Activated CD4-positive, CD25-positive, alpha-beta regulatory T cell treated with anti-CD3 and anti-CD28 coated beads, Interleukin-2, amount 50 U/mL, for 24 hours (primary cell): ENCODE measurements around the gene CCNK.

Experiments used
- ATAC-seq, 2 donors: fragments of 150-1000 bp; cut with Tn5 transposase; one replicate each; pipeline ENCODE4 v1.10.0; 2021; ENCODE audit warnings: mild to moderate bottlenecking in 1 of 2, moderate library complexity in 1 of 2

Gene CCNK

DNA sequence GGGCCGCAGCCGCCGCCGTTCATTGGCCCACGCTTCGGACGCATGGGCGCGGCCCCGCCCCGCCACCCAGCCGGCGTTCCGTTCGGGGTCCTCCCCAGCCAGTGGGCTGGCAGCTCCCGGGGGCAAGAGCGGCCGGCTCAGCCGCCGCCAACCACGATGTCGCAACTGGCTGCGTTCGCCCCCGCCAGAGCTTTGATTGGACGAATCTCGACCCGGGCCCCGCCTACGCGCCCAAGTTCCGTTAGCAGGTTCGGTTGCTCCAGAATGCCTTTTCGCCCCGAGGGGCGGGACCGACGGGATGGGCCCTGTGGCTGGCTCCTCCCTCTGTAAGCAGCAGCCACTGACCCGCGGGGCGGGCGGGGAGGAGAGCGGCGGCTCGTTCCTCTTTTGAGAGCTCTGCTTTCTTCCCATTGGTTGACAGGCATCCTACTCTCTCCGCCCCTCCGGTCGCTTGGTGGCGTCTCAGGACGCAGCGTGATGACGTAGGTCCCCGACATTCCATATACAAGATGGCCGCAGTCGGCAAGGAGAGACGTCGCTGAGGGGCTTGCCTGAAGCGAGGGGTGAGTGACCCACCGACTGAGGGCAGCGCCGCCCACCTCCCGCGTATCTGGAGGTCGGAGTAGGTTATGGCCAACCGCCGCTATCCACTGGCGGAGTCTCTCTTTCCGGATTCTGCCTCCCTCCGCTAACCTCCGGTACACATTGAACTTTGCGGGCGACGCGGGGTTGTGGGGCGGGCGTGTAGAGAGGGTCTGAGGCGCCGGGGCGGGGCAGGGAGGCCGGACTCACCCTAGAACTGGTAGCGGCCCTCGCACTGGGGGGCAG, at the start of gene CCNK:
TSS of gene CCNK (plus strand) at position 493 of the 828 bp plus-strand sequence. CDS start 11,269 bp downstream, outside the sequence.
- peak; percentile 92 to 94 for ATAC-seq

- no peak for ATAC-seq
Observed at GRCh38 chr14:99431986-99432385, 49.2 kb upstream of the CCNK start.

DNA sequence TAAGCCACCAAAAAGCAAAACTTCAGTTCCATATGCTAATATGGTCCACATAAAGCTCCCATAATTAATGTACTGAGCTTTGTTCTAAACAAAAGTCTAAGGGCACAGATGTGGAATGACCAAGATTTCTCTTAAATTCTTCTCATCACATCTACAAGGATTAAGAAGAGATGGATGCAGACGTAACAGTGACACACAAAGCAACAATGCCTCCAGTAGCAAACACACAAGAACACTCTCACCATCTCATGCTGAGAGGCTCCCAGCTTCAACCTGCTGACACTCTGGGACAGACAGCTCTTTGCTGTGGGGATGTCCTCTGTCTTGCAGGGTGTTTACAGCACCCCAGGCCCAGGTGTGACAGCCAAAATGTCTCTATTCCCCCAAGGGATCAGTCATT, 48.7 kb upstream of the CCNK start:
- ATAC-seq, result no peak

- ATAC-seq, result no peak
Observed at GRCh38 chr14:99435327-99435726, 45.9 kb upstream of the CCNK start.

- ATAC-seq, result peak in 1 of 2 donors; percentile 38
Observed at GRCh38 chr14:99436247-99437180, 44.7 kb upstream of the CCNK start.

DNA sequence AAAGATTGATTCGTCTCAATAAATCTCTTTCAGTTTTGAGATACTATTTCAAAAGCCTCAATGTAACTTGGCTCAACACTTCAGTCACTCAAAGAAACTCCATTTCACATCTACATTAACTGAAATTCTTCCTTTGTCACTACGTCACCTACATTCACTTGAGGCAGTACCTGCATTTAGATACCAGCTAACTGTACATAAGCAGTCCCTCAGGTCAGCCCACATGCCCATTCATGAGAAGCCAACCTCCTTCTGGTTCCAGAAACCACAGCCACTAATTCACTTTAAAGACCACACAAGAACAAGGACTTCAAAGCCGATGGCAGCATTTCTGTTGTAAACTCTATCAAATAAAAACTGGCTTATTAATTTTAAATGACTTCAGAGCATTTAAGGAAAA, 43.5 kb upstream of the CCNK start:
- no peak for ATAC-seq

DNA sequence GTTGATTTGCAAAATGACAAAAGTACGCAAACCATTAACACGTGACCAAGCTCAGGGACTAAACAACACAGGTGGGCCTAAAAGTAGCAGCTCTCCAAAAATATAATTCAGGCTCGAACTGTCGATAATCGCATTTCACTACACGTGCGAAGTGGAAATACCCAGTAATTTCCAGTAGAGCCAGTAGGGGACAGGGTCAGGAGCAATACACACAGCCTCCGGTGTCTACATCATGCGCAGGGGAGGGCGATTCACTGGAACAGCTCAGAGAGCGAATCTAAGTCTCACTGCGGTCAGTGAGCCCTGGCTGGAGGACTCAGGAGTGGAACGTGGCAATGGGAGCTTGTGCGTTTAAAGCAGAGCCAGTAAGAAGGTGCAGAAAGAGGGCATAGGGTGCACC, 40.9 kb upstream of the CCNK start:
- ATAC-seq, result no peak

GRCh38 chr14:99441157-99441870, 39.9 kb upstream of the CCNK start:
- ATAC-seq, result no peak

- ATAC-seq, result no peak
Observed at GRCh38 chr14:99441918-99442317, 39.3 kb upstream of the CCNK start.

GRCh38 chr14:99445931-99446330, 35.3 kb upstream of the CCNK start:
- no peak for ATAC-seq

- no peak for ATAC-seq
Observed at GRCh38 chr14:99447739-99448138, 33.5 kb upstream of the CCNK start.

DNA sequence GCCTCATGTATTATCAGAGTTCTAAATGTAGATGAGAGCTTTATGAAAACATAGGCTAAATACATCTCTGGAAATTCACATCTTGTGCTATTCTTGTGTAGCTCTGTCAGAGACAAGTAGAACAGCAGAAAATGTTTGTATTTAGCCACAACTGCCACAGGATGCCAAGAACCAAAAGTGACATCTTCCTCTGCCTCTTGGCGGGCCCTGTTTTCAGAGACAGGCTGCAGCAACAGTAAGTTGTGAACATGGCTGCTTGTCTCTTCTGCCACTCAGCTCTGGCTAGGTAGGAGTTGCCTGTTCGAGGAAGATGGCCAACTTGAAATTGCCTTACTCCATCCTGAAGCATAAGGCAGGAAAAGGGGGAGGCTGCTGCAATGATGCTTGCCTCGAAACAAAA, 30.9 kb upstream of the CCNK start:
- no peak for ATAC-seq

GRCh38 chr14:99451234-99451633, 30.0 kb upstream of the CCNK start:
- ATAC-seq, result no peak

GRCh38 chr14:99452968-99453367, 28.2 kb upstream of the CCNK start:
- ATAC-seq, result no peak

DNA sequence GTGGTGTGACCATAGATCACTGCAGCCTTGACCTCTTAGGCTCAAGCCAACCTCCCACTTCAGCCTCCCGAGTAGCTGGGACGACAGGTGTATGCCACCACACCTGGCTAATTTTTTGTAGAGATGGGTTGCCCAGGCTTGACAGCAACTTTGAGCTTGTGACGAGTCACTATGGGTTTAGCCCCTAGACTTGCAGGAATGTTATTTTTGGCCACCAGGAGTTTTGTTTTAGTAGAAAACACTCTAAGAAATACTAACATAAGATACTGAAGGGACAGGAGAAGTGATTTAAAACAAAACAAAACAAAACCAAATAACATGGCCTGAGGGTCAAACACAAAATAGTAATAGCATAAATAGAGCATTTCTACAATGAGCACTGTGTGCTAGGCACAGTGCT, 27.0 kb upstream of the CCNK start:
- ATAC-seq, result no peak

DNA sequence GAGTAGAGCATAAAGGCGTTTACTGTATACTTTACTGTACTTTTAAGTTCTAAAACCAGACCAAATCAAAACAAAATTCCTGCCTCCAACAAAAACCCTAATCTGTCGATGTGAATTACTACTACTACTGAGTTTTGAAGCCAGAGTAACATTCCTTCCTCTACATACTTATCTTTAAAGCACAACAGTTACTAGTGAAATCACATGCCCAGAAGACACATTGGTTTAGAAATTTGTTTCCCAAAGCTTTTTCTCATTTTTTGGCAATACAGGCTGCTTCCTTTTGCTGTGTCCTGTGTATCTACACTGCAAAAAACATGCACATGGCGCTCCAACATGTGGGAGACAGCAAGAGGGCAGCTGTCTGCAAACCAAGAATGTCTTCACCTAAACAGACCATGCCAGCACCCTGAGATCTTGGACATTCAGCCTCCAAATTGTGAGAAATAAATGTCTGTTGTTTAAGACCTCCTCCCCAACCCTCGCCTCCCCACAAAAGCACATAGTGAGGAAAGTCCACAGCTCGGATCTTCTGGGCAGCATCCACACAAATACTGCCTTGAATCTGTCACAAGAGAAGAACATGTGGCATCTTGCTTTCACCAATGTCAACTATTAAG, 21.6 kb upstream of the CCNK start:
- ATAC-seq, result no peak

- no peak for ATAC-seq
Observed at GRCh38 chr14:99460793-99461192, 20.4 kb upstream of the CCNK start.

DNA sequence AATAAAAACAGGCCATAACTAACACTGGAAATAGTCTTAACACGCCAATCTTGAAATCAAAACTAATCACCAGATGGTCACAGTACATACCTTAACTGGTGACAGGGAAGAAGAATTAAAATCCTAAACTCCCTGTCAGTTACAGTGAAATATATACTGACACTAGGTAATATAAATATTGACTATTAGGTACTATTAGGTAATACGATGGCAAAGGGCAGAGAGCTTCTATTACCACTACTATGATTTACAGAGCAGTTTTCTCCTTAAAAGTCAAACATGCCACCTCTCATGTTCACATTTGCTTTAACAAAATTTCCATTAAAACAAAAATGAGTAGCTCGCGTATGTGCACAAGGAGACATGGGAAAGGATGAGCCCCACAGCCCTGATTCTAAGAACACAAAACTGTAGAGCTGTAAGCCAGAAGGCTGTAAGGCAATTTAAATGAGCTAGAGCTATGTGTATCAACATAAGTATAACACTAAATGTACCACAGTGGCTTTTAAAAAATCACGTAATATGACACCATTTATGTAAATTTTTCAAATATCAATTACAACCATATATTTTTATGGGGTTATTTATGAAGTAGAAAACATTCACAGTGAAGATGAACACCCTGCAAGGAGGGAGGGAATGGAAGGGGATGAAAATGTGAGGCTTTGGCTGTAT, 19.7 kb upstream of the CCNK start:
- ATAC-seq, result no peak

- ATAC-seq, result no peak
Observed at GRCh38 chr14:99462210-99462609, 19.0 kb upstream of the CCNK start.

DNA sequence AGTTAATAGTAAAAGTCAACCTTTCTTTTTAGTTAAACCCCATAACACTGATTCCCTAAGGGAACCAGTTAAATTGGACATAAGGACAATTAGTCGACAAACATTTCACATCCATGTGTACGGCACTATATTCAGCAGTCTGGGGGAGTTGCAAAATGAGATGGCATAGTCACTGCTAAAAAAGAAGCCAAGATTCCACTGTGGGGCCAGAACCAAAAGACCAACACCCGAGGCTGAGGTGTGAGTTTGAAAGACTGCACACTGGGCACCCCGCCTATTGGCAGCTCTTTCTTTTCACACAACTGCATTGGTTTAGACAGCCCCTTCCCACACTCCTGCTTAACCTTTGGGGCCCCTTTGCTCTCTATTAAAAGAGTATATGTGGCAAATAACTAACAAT, 17.2 kb upstream of the CCNK start:
- no peak for ATAC-seq

GRCh38 chr14:99465288-99465687, 15.9 kb upstream of the CCNK start:
- ATAC-seq, result no peak

DNA sequence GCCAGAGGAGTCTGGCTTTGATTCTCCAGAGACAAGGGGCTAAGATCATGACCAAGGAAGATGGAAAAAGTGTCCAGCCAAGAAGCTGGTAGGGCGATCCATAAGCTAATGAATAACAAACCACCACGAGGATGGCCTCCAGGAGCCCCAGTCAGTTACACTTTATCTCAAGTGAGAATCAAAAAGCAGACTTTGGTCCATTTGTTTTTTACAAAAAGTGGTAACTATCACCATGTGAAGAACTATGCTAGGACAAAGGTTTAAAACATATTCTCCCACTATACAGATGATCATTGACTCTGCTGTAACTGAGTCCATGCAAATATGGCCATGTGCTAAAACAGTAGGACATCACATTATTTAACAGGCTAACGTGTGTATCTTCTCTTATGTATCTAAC, 14.5 kb upstream of the CCNK start:
- ATAC-seq, result no peak
